Germinal center (tissue), 1 donor: ENCODE data around the gene ULBP1.
A peak's percentile ranks its signal among the peaks of the same experiment; 100 is the strongest.
"Not testable (repeated sequence)": the region's sequence is repeated elsewhere in the genome, so short reads cannot be mapped to it uniquely, and the experiment has no call there.

Source experiments
- DNase-seq: peaks from one replicate; pipeline ENCODE4 v3.0.0; 2012; ENCODE audit warnings: mixed read lengths, low spot score

Gene ULBP1

DNA sequence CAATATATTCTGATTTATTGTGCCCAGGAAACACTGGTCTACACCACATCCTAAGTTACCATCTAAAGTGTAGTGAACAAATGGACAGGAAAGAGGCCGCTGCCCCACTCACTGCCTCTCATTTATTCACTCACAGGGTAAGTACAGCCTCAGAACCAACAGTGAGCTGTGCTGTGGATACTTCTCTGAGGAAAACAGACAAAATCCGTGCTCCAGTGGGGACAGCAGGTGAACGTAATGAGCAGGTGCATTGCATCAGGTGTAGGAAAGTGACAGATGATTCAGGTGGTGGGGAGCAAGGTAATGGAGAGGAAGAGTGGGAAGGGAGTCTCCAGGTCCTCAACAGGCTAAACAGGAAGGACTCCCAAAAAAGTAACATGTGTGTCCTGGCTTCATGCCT lies 30.3 kb upstream of the ULBP1 start:
- DNase-seq = no peak

- DNase-seq = peak; percentile 47
These were observed 29.2 kb upstream of the ULBP1 start for GRCh38 chr6:149934249-149935156.

- no peak for DNase-seq
These were observed 28.5 kb upstream of the ULBP1 start for GRCh38 chr6:149935246-149935645.

- no peak for DNase-seq
These were observed 28.1 kb upstream of the ULBP1 start for GRCh38 chr6:149935668-149936067.

DNA sequence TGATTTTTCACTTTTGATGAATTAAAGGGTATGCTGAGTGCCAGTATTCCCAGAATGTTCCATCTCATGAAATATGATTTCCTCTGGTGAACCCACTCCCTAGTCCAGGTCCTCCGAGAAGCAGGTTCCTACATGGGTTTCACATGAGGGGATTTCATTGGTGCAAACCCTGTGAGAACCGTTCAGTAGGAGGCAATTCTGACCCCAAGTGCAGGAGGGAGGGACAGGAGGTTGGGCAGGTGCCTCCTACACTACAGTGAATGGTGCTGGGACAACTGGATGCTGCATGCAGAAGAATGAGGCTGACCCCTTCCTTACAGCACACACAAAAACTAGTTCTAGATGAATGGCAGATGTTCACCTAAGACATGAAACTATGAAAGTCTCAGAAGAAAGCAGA lies 27.0 kb upstream of the ULBP1 start:
- DNase-seq = no peak

GRCh38 chr6:149938013-149938570 lies 25.7 kb upstream of the ULBP1 start:
- DNase-seq = not testable (repeated sequence)

GRCh38 chr6:149938571-149939355 lies 25.0 kb upstream of the ULBP1 start:
- DNase-seq = peak; percentile 42

- no peak for DNase-seq
These were observed 24.4 kb upstream of the ULBP1 start for GRCh38 chr6:149939356-149939648.

- no peak for DNase-seq
These were observed 23.7 kb upstream of the ULBP1 start for GRCh38 chr6:149939909-149940671.

GRCh38 chr6:149940672-149940982 lies 23.1 kb upstream of the ULBP1 start:
- DNase-seq = no peak

DNA sequence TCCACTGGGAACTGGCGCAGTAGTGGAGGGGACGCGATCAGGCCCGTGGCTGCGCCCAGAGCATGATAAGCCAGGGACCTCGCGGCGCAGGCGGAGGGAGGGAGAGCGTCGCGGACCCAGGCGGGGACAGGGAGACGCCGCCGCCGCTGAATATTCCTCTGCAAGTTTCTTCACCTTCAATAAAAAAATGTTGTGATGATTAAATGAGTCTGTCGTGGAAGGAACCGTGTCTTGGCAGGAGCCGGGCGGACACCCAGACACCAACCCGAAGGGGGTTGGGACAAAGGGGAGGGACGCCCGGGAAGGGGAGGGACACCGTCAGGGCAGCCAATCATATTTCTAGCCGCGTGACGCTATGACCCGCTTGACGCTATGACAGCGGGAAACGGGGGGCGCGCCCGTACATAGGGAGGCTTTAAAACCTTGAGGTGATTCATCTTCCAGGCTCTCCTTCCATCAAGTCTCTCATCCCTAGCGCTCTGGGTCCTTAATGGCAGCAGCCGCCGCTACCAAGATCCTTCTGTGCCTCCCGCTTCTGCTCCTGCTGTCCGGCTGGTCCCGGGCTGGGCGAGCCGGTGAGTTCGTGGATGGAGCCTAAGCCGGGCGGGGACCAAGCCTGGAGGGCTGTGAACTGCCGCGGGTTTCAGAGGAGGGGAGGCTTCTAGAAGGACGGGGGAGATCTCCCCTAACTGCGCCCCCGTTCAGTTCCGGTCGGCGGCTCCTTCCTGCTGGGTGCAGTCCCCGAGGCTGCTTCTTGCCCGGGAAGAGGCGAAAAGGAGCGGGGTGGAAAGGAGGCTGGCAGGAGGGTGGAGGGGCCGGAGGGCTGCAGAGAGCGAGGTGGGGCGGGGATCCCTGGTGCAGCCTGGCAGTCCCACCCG lies 21.9 kb upstream of the ULBP1 start, which contains the start of gene ULBP2:
TSS of gene ULBP2 (plus strand) at position 432 of the 878 bp plus-strand sequence. CDS start at position 491, 59 bp downstream.
- peak; percentile 94 for DNase-seq

DNA sequence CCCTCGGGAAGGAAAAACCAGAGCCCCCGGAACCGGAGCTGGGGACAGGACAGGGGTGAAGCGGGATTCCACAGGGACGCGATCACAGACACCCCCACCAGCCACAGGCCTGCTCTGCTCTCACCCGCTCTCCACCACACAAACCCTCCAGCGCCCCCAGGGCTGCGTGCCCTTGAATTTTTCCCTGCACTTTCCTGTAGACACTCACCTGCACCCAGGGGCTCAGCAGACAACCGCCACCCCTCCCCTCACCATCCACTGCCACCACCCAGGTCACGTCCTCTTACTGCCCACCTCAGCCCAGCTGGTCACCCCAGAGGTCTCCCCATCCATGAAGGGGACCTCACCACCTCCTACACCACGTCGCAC lies 21.3 kb upstream of the ULBP1 start:
- DNase-seq = no peak

DNA sequence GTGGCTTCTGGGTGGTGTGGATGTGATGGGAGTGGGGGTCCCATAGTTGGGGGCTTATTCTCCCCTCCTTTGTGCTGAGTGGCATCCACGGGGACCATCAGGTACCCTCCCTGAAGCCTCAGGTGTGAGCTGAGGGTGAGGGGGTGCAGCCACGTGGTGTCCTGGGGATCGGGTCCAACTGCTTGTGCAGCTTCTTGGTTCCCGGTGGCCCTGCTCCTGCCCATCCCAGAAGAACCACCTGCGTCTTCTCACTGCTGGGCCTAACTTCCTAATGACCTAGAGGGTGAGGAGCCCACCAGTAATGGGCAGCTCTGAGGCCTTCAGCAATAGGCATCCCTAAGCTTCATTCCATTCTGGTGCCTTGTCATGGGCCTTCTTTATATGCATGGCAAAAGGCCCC lies 20.4 kb upstream of the ULBP1 start:
- not testable (repeated sequence) for DNase-seq

DNA sequence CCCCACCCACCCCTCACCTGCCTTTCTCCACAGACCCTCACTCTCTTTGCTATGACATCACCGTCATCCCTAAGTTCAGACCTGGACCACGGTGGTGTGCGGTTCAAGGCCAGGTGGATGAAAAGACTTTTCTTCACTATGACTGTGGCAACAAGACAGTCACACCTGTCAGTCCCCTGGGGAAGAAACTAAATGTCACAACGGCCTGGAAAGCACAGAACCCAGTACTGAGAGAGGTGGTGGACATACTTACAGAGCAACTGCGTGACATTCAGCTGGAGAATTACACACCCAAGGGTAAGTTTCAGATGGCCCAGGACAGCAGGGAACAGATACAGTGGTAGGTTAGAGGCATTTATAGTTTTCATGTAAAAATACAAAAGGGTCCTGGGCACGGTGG lies 18.5 kb upstream of the ULBP1 start:
- DNase-seq = not testable (repeated sequence)

- not testable (repeated sequence) for DNase-seq
These were observed 17.1 kb upstream of the ULBP1 start for GRCh38 chr6:149946631-149947030.

DNA sequence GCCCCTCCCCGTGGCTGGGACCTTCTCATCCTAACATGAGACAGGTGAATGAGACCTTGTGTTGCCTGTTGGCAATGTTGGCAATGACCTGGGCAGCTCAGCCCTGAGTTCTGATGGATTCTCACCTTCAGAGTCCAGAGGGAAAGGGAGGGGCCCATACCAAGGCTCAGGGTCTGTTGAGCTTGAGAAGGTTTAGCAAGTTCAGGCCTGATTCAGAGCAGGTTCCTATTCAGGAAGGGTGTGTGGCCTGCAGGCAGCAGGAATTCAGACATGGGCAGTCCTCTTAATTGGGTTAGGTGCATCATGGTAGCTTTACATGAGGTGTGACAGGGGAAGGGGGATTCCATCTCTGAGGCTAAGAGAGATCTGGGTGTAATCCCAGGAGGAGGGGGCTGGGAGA lies 16.2 kb upstream of the ULBP1 start:
- not testable (repeated sequence) for DNase-seq

GRCh38 chr6:149948011-149948410 lies 15.7 kb upstream of the ULBP1 start:
- DNase-seq = no peak

GRCh38 chr6:149948616-149949015 lies 15.1 kb upstream of the ULBP1 start:
- DNase-seq = no peak

DNA sequence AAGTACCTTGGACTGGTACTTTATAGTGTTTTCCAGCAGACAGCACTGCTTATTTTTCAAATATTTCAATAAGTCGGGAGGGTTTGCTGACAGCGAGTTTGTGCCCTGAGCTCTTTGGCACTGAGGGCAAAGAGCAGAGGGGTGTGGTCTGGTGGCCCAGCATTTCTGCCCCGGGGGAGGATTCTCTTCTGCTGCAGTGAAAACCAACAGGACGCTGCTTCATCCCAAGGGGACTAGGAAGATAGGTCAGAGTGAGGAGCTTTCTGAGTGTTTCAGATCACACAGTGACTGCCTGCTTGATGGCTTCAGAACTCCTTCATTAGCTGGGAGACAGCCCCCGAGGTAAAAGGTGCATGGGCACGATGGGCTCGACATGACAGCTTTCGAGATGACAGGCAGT lies 13.3 kb upstream of the ULBP1 start:
- DNase-seq = no peak

DNA sequence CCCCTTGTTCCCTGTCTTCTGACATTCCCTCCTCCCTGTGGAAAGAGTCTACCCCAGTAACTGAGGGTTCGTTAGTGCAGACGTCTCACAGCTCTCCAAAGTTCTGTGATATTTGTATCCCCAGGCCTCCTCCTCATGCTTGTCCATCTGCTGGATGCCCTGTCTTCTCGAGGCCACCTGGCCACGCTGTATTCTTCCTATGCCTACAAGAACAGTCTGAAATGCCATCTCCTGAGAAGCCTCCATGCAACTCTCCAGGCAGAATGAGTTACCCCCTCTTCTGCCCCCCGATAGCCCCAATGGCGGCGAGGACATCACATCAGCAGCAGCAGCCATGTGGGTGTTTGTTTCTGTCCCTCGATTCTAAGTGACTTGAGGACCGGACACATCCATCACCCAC lies 12.6 kb upstream of the ULBP1 start:
- no peak for DNase-seq

- no peak for DNase-seq
These were observed 12.1 kb upstream of the ULBP1 start for GRCh38 chr6:149951626-149952025.
